Smooth muscle cell (in vitro differentiated cells): ENCODE measurements around the gene CDC37L1. TPM values are rescaled to one million over a fixed set of nuclear protein-coding genes. Genes with fewer than 3 reads are reported as not detected.
A peak's percentile ranks its signal among the peaks of the same experiment; 100 is the strongest.

Source experiments
- DNase-seq: peaks from one replicate; lab custom pipeline; 2025; ENCODE audit not compliant: unreplicated experiment; lab: John Stamatoyannopoulos, UW
- H2AFZ ChIP-seq: fragments of 200-600 bp; sonication (generic); 2 replicates; pipeline ENCODE4 v1.6.0; 2016; ENCODE audit warnings: antibody characterized with exemption, low read depth, mild to moderate bottlenecking
- H3F3A ChIP-seq: fragments of 200-600 bp; sonication (generic); 2 replicates; pipeline ENCODE4 v1.6.0; 2017; ENCODE audit warnings: antibody characterized with exemption, low read depth
- H3K27ac ChIP-seq: fragments of 200-600 bp; sonication (generic); 2 replicates; pipeline ENCODE4 v1.5.1; 2016; ENCODE audit warnings: low read depth, mild to moderate bottlenecking
- H3K27me3 ChIP-seq: fragments of 200-600 bp; sonication (generic); 2 replicates; pipeline ENCODE4 v1.6.1; 2016; ENCODE audit warnings: low read depth, mild to moderate bottlenecking
- H3K36me3 ChIP-seq: fragments of 200-600 bp; sonication (generic); 2 replicates; pipeline ENCODE4 v1.5.1; 2016; ENCODE audit warnings: low read depth
- H3K4me1 ChIP-seq: fragments of 200-600 bp; sonication (generic); 2 replicates; pipeline ENCODE4 v1.5.1; 2016; ENCODE audit warnings: low read depth
- H3K4me2 ChIP-seq: fragments of 200-600 bp; sonication (generic); 2 replicates; pipeline ENCODE4 v1.6.0; 2016; ENCODE audit warnings: mild to moderate bottlenecking
- H3K4me3 ChIP-seq: fragments of 200-600 bp; sonication (generic); 2 replicates; pipeline ENCODE4 v1.5.1; 2016; ENCODE audit warnings: mild to moderate bottlenecking
- H3K79me2 ChIP-seq: fragments of 200-600 bp; sonication (generic); 2 replicates; pipeline ENCODE4 v1.6.0; 2016; ENCODE audit warnings: low read depth, mild to moderate bottlenecking
- H3K9ac ChIP-seq: fragments of 200-600 bp; sonication (generic); 2 replicates; pipeline ENCODE4 v1.6.0; 2016; ENCODE audit warnings: low read depth
- H3K9me3 ChIP-seq: fragments of 200-600 bp; sonication (generic); replicated peaks from 2 replicates; pipeline ENCODE4 v1.5.1; 2016; ENCODE audit warnings: low read depth
- H4K20me1 ChIP-seq: fragments of 200-600 bp; sonication (generic); 2 replicates; pipeline ENCODE4 v1.6.0; 2016; ENCODE audit warnings: low read depth
- WGBS: methylation state at CpG from one replicate; pipeline ENCODE4 v1.1.7; 2016; ENCODE audit warnings: low lambda C conversion rate; 5-methylcytosine and 5-hydroxymethylcytosine counted together
- polyA plus RNA-seq: library from polyadenylated mRNA; unstranded; fragments of >200 nt; fragmentation: Nextera tagmentation; extraction: Ambion mirVana; gene quantifications from 2 replicates; pipeline ENCODE4 v1.2.1, GENCODE V29; 2016
- total RNA-seq: library from RNA; depleted of rRNA; stranded (reverse); fragments of >200 nt; gene quantifications from 2 replicates; pipeline ENCODE4 v1.2.3, GENCODE V29; 2014
- TF ChIP-seq, protein P1 (sequence below): fragments of 200-600 bp; sonication (generic); IDR thresholded peaks from 2 replicates; pipeline ENCODE4 v1.5.1; 2017; ENCODE audit warnings: borderline replicate concordance, mild to moderate bottlenecking, antibody characterized with exemption; ENCODE audit not compliant: insufficient read depth, poor library complexity, severe bottlenecking

CDC37L1 gene
- total and polyA plus RNA-seq, 2 experiments from 2014 or later, result 16.0 to 19.2 TPM

DNA sequence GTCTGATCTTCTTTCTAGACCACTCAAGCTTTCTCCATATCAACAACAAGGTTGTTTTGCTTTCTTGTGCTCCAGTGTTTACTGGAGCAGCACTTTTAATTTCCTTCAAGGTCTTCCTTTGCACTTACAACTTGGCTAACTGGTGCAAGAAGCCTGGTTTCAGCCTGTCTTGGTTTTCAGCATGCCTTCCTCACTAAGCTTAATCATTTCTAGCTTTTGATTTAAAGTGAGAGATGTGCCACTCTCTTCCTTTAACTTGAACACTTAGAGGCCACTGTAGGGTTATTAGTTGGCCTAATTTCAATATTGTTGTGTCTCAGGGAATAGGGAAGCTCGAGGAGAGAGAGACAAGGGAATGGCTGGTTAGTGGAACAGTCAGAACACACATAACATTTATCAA lies 48.2 kb downstream of the CDC37L1 start:
- Histone ChIP-seq H3K27me3 (no peaks in the 10 kb centered on the region), H3K27ac (no peak overlapping the region), H3K4me2 (no peak overlapping the region), H3K9me3 (no peaks in the 10 kb centered on the region), H2AFZ (no peak overlapping the region), H3K79me2 (peaks cover 22% of the 10 kb centered on the region), H3K4me1 (no peaks in the 10 kb centered on the region), H3F3A (no peaks in the 10 kb centered on the region), H3K36me3 (no peaks in the 10 kb centered on the region), H3K4me3 (no peak overlapping the region), H4K20me1 (peaks cover 40% of the 10 kb centered on the region), H3K9ac (no peak overlapping the region)
- 100% methylated on average over 1 of the region's 1 CpG for WGBS
- TF ChIP-seq, protein P1, sequence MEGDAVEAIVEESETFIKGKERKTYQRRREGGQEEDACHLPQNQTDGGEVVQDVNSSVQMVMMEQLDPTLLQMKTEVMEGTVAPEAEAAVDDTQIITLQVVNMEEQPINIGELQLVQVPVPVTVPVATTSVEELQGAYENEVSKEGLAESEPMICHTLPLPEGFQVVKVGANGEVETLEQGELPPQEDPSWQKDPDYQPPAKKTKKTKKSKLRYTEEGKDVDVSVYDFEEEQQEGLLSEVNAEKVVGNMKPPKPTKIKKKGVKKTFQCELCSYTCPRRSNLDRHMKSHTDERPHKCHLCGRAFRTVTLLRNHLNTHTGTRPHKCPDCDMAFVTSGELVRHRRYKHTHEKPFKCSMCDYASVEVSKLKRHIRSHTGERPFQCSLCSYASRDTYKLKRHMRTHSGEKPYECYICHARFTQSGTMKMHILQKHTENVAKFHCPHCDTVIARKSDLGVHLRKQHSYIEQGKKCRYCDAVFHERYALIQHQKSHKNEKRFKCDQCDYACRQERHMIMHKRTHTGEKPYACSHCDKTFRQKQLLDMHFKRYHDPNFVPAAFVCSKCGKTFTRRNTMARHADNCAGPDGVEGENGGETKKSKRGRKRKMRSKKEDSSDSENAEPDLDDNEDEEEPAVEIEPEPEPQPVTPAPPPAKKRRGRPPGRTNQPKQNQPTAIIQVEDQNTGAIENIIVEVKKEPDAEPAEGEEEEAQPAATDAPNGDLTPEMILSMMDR, result no peak
- no peak for DNase-seq

DNA sequence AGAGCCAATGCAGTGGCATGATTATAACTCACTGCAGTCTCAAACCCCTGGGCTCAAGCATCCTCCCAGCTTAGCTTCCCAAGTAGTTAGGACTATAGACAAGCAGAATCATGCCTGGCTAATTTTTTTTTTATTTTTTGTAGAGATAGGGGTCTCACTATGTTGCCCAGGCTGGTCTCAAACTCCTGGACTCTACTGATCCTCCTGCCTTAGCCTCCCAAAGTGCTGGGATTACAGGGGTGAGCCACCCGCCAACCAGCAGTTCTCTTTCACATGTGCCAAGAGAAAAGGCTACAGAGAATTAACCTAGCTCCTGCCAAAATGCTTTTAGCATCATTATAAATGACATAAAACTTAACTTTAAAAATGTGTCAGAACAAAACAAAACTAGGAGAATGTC lies 53.5 kb downstream of the CDC37L1 start:
- TF ChIP-seq, protein P1, result no peak
- H3F3A ChIP-seq, result no peaks in the 10 kb centered on the region
- WGBS, result 93% methylated on average over 1 of the region's 1 CpG

DNA sequence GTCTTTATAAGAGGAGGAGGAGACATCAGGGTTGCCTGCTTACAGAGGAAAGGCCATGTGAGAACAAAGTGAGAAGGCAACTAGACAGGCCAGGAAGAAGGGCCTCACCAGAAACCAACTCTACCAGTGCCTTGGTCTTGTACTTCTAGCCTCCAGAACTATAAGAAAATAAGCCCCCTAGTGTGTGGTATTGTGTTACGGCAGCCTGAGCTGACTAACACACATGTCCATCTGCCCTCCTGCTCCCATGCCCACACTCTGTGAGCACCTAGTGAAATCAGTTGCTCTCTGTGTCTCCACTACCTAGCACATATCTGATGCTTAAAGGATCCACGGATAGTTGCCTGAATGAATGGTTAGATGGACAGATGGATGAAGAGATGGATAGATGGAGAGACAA lies 54.8 kb downstream of the CDC37L1 start:
- Histone ChIP-seq H2AFZ (no peak overlapping the region), H3K79me2 (peaks cover 68% of the 10 kb centered on the region), H3K4me3 (no peak overlapping the region), H3K36me3 (no peaks in the 10 kb centered on the region), H3K4me2 (no peak overlapping the region), H3K9me3 (no peaks in the 10 kb centered on the region), H3K27me3 (no peaks in the 10 kb centered on the region), H3K27ac (no peak overlapping the region), H4K20me1 (peaks cover 15% of the 10 kb centered on the region), H3F3A (no peaks in the 10 kb centered on the region), H3K9ac (no peak overlapping the region), H3K4me1 (no peaks in the 10 kb centered on the region)
- DNase-seq, result no peak
- TF ChIP-seq, protein P1, result no peak
- WGBS, result 98% methylated on average over 2 of the region's 2 CpGs

More for the DNA sequence above, 53.5 kb downstream of the CDC37L1 start:
- Histone ChIP-seq H3K36me3 (no peaks in the 10 kb centered on the region), H3K27ac (no peak overlapping the region), H3K4me2 (no peak overlapping the region), H4K20me1 (peaks cover 20% of the 10 kb centered on the region), H3K27me3 (no peaks in the 10 kb centered on the region), H3K4me1 (no peaks in the 10 kb centered on the region), H3K9me3 (no peaks in the 10 kb centered on the region), H3K79me2 (peaks cover 56% of the 10 kb centered on the region), H2AFZ (no peak overlapping the region), H3K4me3 (no peak overlapping the region), H3K9ac (no peak overlapping the region)
- DNase-seq, result no peak

DNA sequence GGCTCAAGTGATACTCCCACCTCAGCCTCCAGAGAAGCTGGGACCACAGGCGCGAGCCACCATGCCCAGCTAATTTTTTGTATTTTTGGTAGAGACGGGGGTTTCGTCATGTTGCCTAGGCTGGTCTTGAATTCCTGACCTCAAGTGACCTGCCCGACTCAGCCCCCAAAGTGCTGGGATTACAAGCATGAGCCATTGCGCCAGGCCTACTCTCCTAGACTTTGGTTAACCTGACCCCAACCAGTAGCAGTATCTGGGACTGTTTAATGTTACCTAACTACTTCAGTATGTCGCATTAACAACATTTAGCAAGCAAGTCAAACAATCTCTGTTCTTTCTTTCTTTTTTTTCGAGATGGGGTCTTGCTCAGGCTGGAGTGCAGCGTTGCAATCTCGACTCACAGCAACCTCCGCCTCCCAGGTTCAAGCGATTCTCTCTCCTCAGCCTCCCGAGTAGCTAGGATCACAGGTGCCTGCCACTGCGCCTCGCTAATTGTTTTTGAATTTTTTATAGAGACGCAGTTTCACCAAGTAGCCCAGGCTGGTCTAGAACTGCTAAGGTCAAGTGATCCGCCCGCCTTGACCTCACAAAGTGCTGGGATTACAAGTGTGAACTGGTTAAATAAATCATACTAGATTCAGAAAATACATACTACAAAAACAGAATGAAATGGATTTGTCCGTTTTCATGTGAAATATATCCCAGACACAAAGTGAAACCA lies 59.7 kb downstream of the CDC37L1 start:
- Histone ChIP-seq H3K36me3 (no peaks in the 10 kb centered on the region), H3F3A (peaks cover 4% of the 10 kb centered on the region), H3K4me2 (peak overlapping the region; percentile 84), H4K20me1 (peaks cover 3% of the 10 kb centered on the region), H3K27me3 (no peaks in the 10 kb centered on the region), H3K4me1 (peaks cover 6% of the 10 kb centered on the region), H2AFZ (peak overlapping the region; percentile 87), H3K9me3 (no peaks in the 10 kb centered on the region), H3K27ac (no peak overlapping the region), H3K79me2 (peaks cover 46% of the 10 kb centered on the region), H3K4me3 (peak overlapping the region; percentile 72), H3K9ac (peak overlapping the region; percentile 62)
- no peak for DNase-seq
- 83% methylated on average over 19 of the region's 19 CpGs for WGBS
- TF ChIP-seq, protein P1, result no peak
